Activated naive CD8-positive, alpha-beta T cell treated with anti-CD3 and anti-CD28 coated beads, Interleukin-2, amount 10 ng/mL, durations not matched to agents 7 days and 5 days (primary cell): ENCODE data around the gene HNRNPA2B1. TPM values are rescaled to one million over a fixed set of nuclear protein-coding genes. Genes with fewer than 3 reads are reported as not detected.

Source experiments
- ATAC-seq: fragments of 150-1000 bp; cut with Tn5 transposase; one replicate; pipeline ENCODE4 v1.10.0; 2021; ENCODE audit warnings: low read depth, moderate library complexity
- POLR2A ChIA-PET: fragments of 350-600 bp; sonication (Branson Sonifier 250); formaldehyde crosslinking; loops from one replicate; lab custom pipeline; 2021; ENCODE audit warnings: antibody characterized with exemption; lab: Charles Lee
- DNase-seq: peaks from one replicate; pipeline ENCODE4 v3.0.0; 2021
- H3K27ac Mint-ChIP-seq: one replicate; pipeline ENCODE4 v1.8.0; 2022; ENCODE audit warnings: mild to moderate bottlenecking, mixed read lengths
- H3K27me3 Mint-ChIP-seq: one replicate; pipeline ENCODE4 v1.8.0; 2022; ENCODE audit warnings: mild to moderate bottlenecking, moderate library complexity, mixed read lengths
- H3K36me3 Mint-ChIP-seq: one replicate; pipeline ENCODE4 v1.8.0; 2021; ENCODE audit warnings: mild to moderate bottlenecking, mixed read lengths
- H3K4me1 Mint-ChIP-seq: one replicate; pipeline ENCODE4 v1.8.0; 2021; ENCODE audit warnings: mixed read lengths
- H3K4me3 Mint-ChIP-seq: one replicate; pipeline ENCODE4 v1.8.0; 2022; ENCODE audit warnings: mild to moderate bottlenecking, moderate library complexity, mixed read lengths
- H3K9me3 Mint-ChIP-seq: one replicate; pipeline ENCODE4 v1.8.0; 2021; ENCODE audit warnings: mixed read lengths
- total RNA-seq, 2 experiments: library from RNA; stranded (reverse); gene quantifications; one replicate each; pipeline ENCODE4 v1.2.3, GENCODE V29; 2021

Gene HNRNPA2B1
- total RNA-seq, 2 experiments from 2014 or later, result 653 to 667 TPM

- peak overlapping the region; percentile 88 for H3K27ac Mint-ChIP-seq
- peaks cover 51% of the 10 kb centered on the region for H3K36me3 Mint-ChIP-seq
- POLR2A ChIA-PET, result interaction anchor here (1.1 to 7.2 kb wide), 3 partner anchors 11 to 86 kb away, joined by 3 to 107 read pairs (median 51); no protein-coding TSS in a partner anchor
- peak overlapping the region; percentile 90 for H3K4me3 Mint-ChIP-seq
- DNase-seq (no peak), ATAC-seq (no peak)
- no peaks in the 10 kb centered on the region for H3K9me3 Mint-ChIP-seq
- H3K4me1 Mint-ChIP-seq, result peaks cover 30% of the 10 kb centered on the region
- no peaks in the 10 kb centered on the region for H3K27me3 Mint-ChIP-seq
Observed at GRCh38 chr7:26203016-26203415, 2.5 kb upstream of the HNRNPA2B1 start.

- peak; percentile 70 for DNase-seq
- peaks cover 54% of the 10 kb centered on the region for H3K36me3 Mint-ChIP-seq
- H3K9me3 Mint-ChIP-seq, result no peaks in the 10 kb centered on the region
- peak overlapping the region; percentile 90 for H3K4me3 Mint-ChIP-seq
- H3K27me3 Mint-ChIP-seq, result no peaks in the 10 kb centered on the region
- POLR2A ChIA-PET, result interaction anchor here (0.7 to 7.2 kb wide), 19 partner anchors 10 to 1538 kb away, joined by 3 to 107 read pairs (median 6); partner anchors contain the start of gene NFE2L3
- peak overlapping the region; percentile 88 for H3K27ac Mint-ChIP-seq
- peaks cover 31% of the 10 kb centered on the region for H3K4me1 Mint-ChIP-seq
- no peak for ATAC-seq
Observed at GRCh38 chr7:26202019-26202990, 1.8 kb upstream of the HNRNPA2B1 start.

GRCh38 chr7:26201247-26202018 is 887 bp upstream of the HNRNPA2B1 start, which contains the start of gene CBX3:
Gene CBX3, plus strand, starts transcription at chr7:26201745. Its CDS starts 1,254 bp downstream, at chr7:26202999.
- Mint-ChIP-seq H3K9me3 (no peaks in the 10 kb centered on the region), H3K4me1 (peaks cover 36% of the 10 kb centered on the region), H3K27ac (peak within 1 kb of the TSS; percentile 99), H3K36me3 (peaks cover 60% of the 10 kb centered on the region), H3K4me3 (peak within 1 kb of the TSS; percentile 99), H3K27me3 (no peaks in the 10 kb centered on the region)
- ATAC-seq, result peak; percentile 55
- POLR2A ChIA-PET, result interaction anchor here (0.6 to 7.2 kb wide), 22 partner anchors 9 to 1539 kb away, joined by 3 to 107 read pairs (median 6); partner anchors contain the start of gene NFE2L3
- DNase-seq, result peak; percentile 94

GRCh38 chr7:26200038-26200443 is 505 bp downstream of the HNRNPA2B1 start:
- DNase-seq, result peak; percentile 83
- Mint-ChIP-seq H3K27me3 (no peaks in the 10 kb centered on the region), H3K36me3 (peaks cover 63% of the 10 kb centered on the region), H3K4me1 (peaks cover 38% of the 10 kb centered on the region), H3K4me3 (peak overlapping the region; percentile 99), H3K27ac (peak overlapping the region; percentile 99), H3K9me3 (no peaks in the 10 kb centered on the region)
- POLR2A ChIA-PET, result interaction anchor here (0.6 to 7.2 kb wide), 26 partner anchors 8 to 999 kb away, joined by 3 to 107 read pairs (median 4); partner anchors contain the start of genes NFE2L3 and SNX10
- ATAC-seq, result peak; percentile 12

- Mint-ChIP-seq H3K4me3 (peak overlapping the region; percentile 99), H3K27me3 (no peaks in the 10 kb centered on the region), H3K36me3 (peaks cover 63% of the 10 kb centered on the region), H3K9me3 (no peaks in the 10 kb centered on the region), H3K4me1 (peaks cover 37% of the 10 kb centered on the region), H3K27ac (peak overlapping the region; percentile 99)
- ATAC-seq (no peak), DNase-seq (peak; percentile 65)
- POLR2A ChIA-PET, result interaction anchor here (0.5 to 7.2 kb wide), 31 partner anchors 7 to 1000 kb away, joined by 3 to 107 read pairs (median 4); partner anchors contain the start of genes NFE2L3 and SNX10
Observed at GRCh38 chr7:26199301-26200037, 1.1 kb downstream of the HNRNPA2B1 start.

- H3K27ac Mint-ChIP-seq, result peak overlapping the region; percentile 99
- ATAC-seq (no peak), DNase-seq (no peak)
- peak overlapping the region; percentile 99 for H3K4me3 Mint-ChIP-seq
- H3K9me3 Mint-ChIP-seq, result no peaks in the 10 kb centered on the region
- peaks cover 39% of the 10 kb centered on the region for H3K4me1 Mint-ChIP-seq
- POLR2A ChIA-PET, result interaction anchor here (0.9 to 7.2 kb wide), 9 partner anchors 9 to 111 kb away, joined by 3 to 107 read pairs (median 6); partner anchors contain the start of gene NFE2L3
- no peaks in the 10 kb centered on the region for H3K27me3 Mint-ChIP-seq
- H3K36me3 Mint-ChIP-seq, result peaks cover 64% of the 10 kb centered on the region
Observed at GRCh38 chr7:26198781-26199169, 1.8 kb downstream of the HNRNPA2B1 start.

GRCh38 chr7:26198133-26198780 is 2.3 kb downstream of the HNRNPA2B1 start:
- ATAC-seq, result no peak
- Mint-ChIP-seq H3K9me3 (no peaks in the 10 kb centered on the region), H3K27me3 (no peaks in the 10 kb centered on the region), H3K27ac (peak overlapping the region; percentile 99), H3K4me1 (peaks cover 41% of the 10 kb centered on the region), H3K36me3 (peaks cover 66% of the 10 kb centered on the region), H3K4me3 (peak overlapping the region; percentile 99)
- no peak for DNase-seq
- POLR2A ChIA-PET, result interaction anchor here (0.9 to 7.2 kb wide), 8 partner anchors 10 to 109 kb away, joined by 4 to 107 read pairs (median 10); partner anchors contain the start of gene NFE2L3

GRCh38 chr7:26197153-26198115 is 3.1 kb downstream of the HNRNPA2B1 start:
- no peaks in the 10 kb centered on the region for H3K9me3 Mint-ChIP-seq
- peaks cover 49% of the 10 kb centered on the region for H3K4me1 Mint-ChIP-seq
- H3K36me3 Mint-ChIP-seq, result peaks cover 74% of the 10 kb centered on the region
- ATAC-seq (no peak), DNase-seq (no peak)
- POLR2A ChIA-PET, result interaction anchor here (0.6 to 7.2 kb wide), 14 partner anchors 8 to 107 kb away, joined by 3 to 107 read pairs (median 3); partner anchors contain the start of gene NFE2L3
- peak overlapping the region; percentile 99 for H3K27ac Mint-ChIP-seq
- no peaks in the 10 kb centered on the region for H3K27me3 Mint-ChIP-seq
- H3K4me3 Mint-ChIP-seq, result peak overlapping the region; percentile 99

GRCh38 chr7:26195867-26196657 is 4.5 kb downstream of the HNRNPA2B1 start:
- POLR2A ChIA-PET, result interaction anchor here (1.1 to 7.2 kb wide), 9 partner anchors 9 to 106 kb away, joined by 3 to 107 read pairs (median 6); partner anchors contain the start of gene NFE2L3
- H3K36me3 Mint-ChIP-seq, result peaks cover 81% of the 10 kb centered on the region
- peak overlapping the region; percentile 70 for H3K27ac Mint-ChIP-seq
- H3K9me3 Mint-ChIP-seq, result no peaks in the 10 kb centered on the region
- peaks cover 59% of the 10 kb centered on the region for H3K4me1 Mint-ChIP-seq
- no peaks in the 10 kb centered on the region for H3K27me3 Mint-ChIP-seq
- DNase-seq, result no peak
- no peak for ATAC-seq
- peak overlapping the region; percentile 84 for H3K4me3 Mint-ChIP-seq

- Mint-ChIP-seq H3K27ac (peak overlapping the region; percentile 63), H3K4me3 (peak overlapping the region; percentile 84), H3K4me1 (peaks cover 68% of the 10 kb centered on the region), H3K36me3 (peaks cover 85% of the 10 kb centered on the region), H3K9me3 (no peaks in the 10 kb centered on the region), H3K27me3 (no peaks in the 10 kb centered on the region)
- no peak for DNase-seq
- no peak for ATAC-seq
- POLR2A ChIA-PET, result interaction anchor here (0.6 to 5.2 kb wide), 16 partner anchors 9 to 337 kb away, joined by 3 to 37 read pairs (median 5); partner anchors contain the start of gene NFE2L3
Observed at GRCh38 chr7:26195182-26195581, 5.4 kb downstream of the HNRNPA2B1 start.
